ENCODE results near the gene RELT. TPM values are rescaled to one million over a fixed set of nuclear protein-coding genes. Genes with fewer than 3 reads are reported as not detected.

Gene RELT
- total RNA-seq, 2 experiments from 2014 or later: 21.5 to 30.8 TPM

DNA sequence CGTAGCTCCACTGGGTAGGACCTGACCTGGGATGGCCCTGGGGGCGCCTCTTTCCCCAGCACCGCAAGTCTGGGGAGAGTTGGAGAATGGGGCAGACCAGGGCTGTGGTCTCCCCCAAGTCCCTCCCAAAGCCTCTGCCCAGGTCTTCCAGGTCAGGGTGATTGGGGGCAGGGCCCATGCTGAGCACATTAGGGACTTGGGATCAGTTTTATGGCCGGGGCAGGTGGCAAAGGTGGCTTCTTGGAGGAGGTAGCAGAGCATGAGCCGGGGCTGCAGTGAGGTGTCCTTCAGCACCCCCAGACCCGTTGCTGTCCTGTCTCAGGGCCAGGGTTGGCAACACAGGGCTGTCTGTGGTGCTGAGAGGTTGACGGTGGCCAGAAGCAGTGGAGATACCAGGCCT lies 6.0 kb downstream of the RELT start:
- CTCF ChIA-PET (ENCODE audit: unreplicated experiment): no interaction called here
- no peaks in the 10 kb centered on the region for H3K9me3 ChIP-seq (ENCODE audit: low read length)
- H3K4me2 ChIP-seq (ENCODE audit: low read length): peak overlapping the region; percentile 87
- intact Hi-C loops (cut with micrococcal nuclease; ENCODE audit: unreplicated experiment): no loop called here
- H3K4me3 ChIP-seq (ENCODE audit: low read depth, low read length, poor library complexity, severe bottlenecking): peak overlapping the region; percentile 52
- H3K9me2 ChIP-seq (ENCODE audit: insufficient read depth, low read length): no peaks in the 10 kb centered on the region
- peaks cover 13% of the 10 kb centered on the region; the same call in 1 of the 2 replicates for H3K36me3 ChIP-seq (ENCODE audit: insufficient read depth, low read length)
- no peak overlapping the region for H2AFZ ChIP-seq (ENCODE audit: low read length)
- H4K20me1 ChIP-seq (ENCODE audit: insufficient read depth, low read length): peaks cover 20% of the 10 kb centered on the region
- H3K4me1 ChIP-seq (ENCODE audit: insufficient read depth, low read length, poor library complexity, severe bottlenecking): peaks cover 98% of the 10 kb centered on the region
- BruUV-seq (replicated peaks): no TSS peak
- POLR2A ChIA-PET: interaction anchor here (2.5 kb wide), 1 partner anchor 16 kb away, joined by 6 read pairs; no protein-coding TSS in a partner anchor
- DNase-seq (ENCODE audit: low spot score): no peak
- TF ChIP-seq, protein P1, sequence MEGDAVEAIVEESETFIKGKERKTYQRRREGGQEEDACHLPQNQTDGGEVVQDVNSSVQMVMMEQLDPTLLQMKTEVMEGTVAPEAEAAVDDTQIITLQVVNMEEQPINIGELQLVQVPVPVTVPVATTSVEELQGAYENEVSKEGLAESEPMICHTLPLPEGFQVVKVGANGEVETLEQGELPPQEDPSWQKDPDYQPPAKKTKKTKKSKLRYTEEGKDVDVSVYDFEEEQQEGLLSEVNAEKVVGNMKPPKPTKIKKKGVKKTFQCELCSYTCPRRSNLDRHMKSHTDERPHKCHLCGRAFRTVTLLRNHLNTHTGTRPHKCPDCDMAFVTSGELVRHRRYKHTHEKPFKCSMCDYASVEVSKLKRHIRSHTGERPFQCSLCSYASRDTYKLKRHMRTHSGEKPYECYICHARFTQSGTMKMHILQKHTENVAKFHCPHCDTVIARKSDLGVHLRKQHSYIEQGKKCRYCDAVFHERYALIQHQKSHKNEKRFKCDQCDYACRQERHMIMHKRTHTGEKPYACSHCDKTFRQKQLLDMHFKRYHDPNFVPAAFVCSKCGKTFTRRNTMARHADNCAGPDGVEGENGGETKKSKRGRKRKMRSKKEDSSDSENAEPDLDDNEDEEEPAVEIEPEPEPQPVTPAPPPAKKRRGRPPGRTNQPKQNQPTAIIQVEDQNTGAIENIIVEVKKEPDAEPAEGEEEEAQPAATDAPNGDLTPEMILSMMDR (conservative IDR thresholded peaks at IDR 0.05; ENCODE audit: low read length): no peak
- TF ChIP-seq EZH2phosphoT487 (IDR thresholded peaks at IDR 0.05; ENCODE audit: borderline replicate concordance, low read depth, low read length): no peak
- peaks cover 84% of the 10 kb centered on the region for H3K79me2 ChIP-seq (ENCODE audit: insufficient read depth, low read depth, low read length)
- H3K27ac ChIP-seq (ENCODE audit: low read depth, low read length, poor library complexity, severe bottlenecking): peak overlapping the region; percentile 79

DNA sequence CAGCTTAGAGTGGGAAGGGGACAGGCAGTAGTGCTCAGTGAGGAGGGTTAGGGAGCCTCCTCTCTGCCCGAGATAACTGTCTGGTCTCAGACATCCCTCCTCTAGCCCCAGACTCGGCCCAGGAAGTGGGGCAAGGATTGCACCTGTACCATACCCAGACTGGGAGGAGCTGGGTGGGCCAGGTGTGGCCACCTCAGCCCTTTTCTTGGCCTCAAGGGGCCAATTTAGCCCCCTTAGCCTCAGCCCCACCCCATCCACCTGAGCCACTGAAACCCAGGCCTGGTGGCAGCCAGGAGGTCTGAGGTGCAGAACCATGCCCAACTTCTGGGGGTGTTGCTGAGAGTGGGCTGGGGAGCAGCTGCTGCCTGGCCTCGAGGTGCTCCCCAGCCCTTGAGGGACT lies 6.5 kb downstream of the RELT start:
- CTCF ChIA-PET (ENCODE audit: unreplicated experiment): interaction anchor here (0.9 to 1.7 kb wide), 3 partner anchors 8 to 76 kb away, joined by 3 to 5 read pairs (median 4); no protein-coding TSS in a partner anchor
- intact Hi-C loops (cut with micrococcal nuclease; ENCODE audit: unreplicated experiment): no loop called here
- DNase-seq (ENCODE audit: low spot score): peak; percentile 57
- peaks cover 15% of the 10 kb centered on the region; the same call in 1 of the 2 replicates for H3K36me3 ChIP-seq (ENCODE audit: insufficient read depth, low read length)
- H3K9me3 ChIP-seq (ENCODE audit: low read length): no peaks in the 10 kb centered on the region
- BruUV-seq (replicated peaks): no TSS peak
- H3K4me1 ChIP-seq (ENCODE audit: insufficient read depth, low read length, poor library complexity, severe bottlenecking): peaks cover 100% of the 10 kb centered on the region
- peak overlapping the region; percentile 52 for H3K4me3 ChIP-seq (ENCODE audit: low read depth, low read length, poor library complexity, severe bottlenecking)
- H3K9me2 ChIP-seq (ENCODE audit: insufficient read depth, low read length): no peaks in the 10 kb centered on the region
- no peak overlapping the region for H2AFZ ChIP-seq (ENCODE audit: low read length)
- TF ChIP-seq, protein P1 (conservative IDR thresholded peaks at IDR 0.05; ENCODE audit: low read length): no peak
- TF ChIP-seq EZH2phosphoT487 (IDR thresholded peaks at IDR 0.05; ENCODE audit: borderline replicate concordance, low read depth, low read length): no peak
- POLR2A ChIA-PET: interaction anchor here (2.5 kb wide), 1 partner anchor 17 kb away, joined by 6 read pairs; no protein-coding TSS in a partner anchor
- peak overlapping the region; percentile 79 for H3K27ac ChIP-seq (ENCODE audit: low read depth, low read length, poor library complexity, severe bottlenecking)
- H3K79me2 ChIP-seq (ENCODE audit: insufficient read depth, low read depth, low read length): peaks cover 84% of the 10 kb centered on the region
- peak overlapping the region; percentile 87 for H3K4me2 ChIP-seq (ENCODE audit: low read length)
- peaks cover 18% of the 10 kb centered on the region for H4K20me1 ChIP-seq (ENCODE audit: insufficient read depth, low read length)
